ENCODE results near the gene LHX3. TPM values are rescaled to one million over a fixed set of nuclear protein-coding genes. Genes with fewer than 3 reads are reported as not detected.

Gene LHX3
- total and polyA plus RNA-seq, 2 experiments from 2014 or later = not detected

- TF ChIP-seq CTCF (IDR thresholded peaks at IDR 0.05; ENCODE audit: low read depth, low read length) = no peak
- DNase-seq (ENCODE audit: low read depth in 1 of 2, low spot score in 1 of 2) = no peak
- Histone ChIP-seq H3K36me3 (no peaks in the 10 kb centered on the region), H3K27ac (no peak overlapping the region), H3K4me1 (ENCODE audit: low read depth) (no peaks in the 10 kb centered on the region), H3K9me3 (ENCODE audit: low read depth) (no peaks in the 10 kb centered on the region), H3K4me3 (no peak overlapping the region), H3K27me3 (peaks cover 63% of the 10 kb centered on the region)
These were observed 14.7 kb downstream of the LHX3 start for GRCh38 chr9:136190237-136190601.

- no peak for TF ChIP-seq CTCF (IDR thresholded peaks at IDR 0.05; ENCODE audit: low read depth, low read length)
- no peaks in the 10 kb centered on the region for H3K4me1 ChIP-seq (ENCODE audit: low read depth)
- peaks cover 57% of the 10 kb centered on the region for H3K27me3 ChIP-seq
- H3K9me3 ChIP-seq (ENCODE audit: low read depth) = no peaks in the 10 kb centered on the region
- H3K36me3 ChIP-seq = no peaks in the 10 kb centered on the region
- no peak overlapping the region for H3K27ac ChIP-seq
- no peak overlapping the region for H3K4me3 ChIP-seq
- no peak for DNase-seq (ENCODE audit: low read depth in 1 of 2, low spot score in 1 of 2)
These were observed 15.3 kb downstream of the LHX3 start for GRCh38 chr9:136189394-136190236.

DNA sequence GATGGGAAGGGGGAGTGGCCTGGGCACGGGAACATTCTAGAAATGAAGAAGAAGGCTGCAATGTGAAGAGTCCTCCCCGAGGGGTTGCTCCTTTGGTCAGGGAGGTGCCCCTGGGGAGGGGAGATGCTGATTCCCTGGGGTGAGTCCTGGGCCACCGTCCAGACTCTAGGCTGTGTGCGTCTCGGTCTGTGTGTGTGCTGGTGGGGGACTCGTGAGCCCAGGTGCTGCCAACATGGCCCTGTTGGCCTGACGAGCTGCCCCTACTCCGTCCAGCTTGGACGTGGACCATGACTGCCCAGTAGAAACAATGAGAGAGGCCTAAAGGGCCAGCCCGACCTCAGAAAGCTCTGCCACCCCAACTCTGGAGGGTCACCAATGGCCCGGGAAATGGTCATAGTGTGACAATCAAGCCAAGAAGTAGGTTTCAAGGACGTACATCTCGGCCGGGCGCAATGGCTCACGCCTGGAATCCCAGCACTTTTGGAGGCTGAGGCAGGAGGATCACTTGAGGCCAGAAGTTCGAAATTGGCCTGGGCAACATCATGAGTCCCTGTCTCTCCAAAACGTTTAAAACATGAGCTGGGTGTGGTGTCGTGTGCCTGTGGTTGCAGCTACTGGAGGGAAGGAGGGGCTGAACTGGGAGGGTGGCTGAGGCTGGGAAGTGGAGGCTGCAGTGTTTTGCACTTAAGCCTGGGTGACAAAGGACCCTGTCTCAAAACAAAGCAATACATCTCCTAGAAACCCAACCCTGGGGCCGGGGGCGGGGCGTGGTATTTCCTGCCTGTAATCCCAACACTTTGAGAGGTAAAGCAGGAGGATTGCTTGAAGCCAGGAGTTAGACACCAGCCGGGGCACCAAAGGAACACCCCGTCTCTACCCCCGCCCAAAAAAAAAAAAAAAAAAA is 17.0 kb downstream of the LHX3 start:
- peaks cover 40% of the 10 kb centered on the region for H3K27me3 ChIP-seq
- H3K9me3 ChIP-seq (ENCODE audit: low read depth) = no peaks in the 10 kb centered on the region
- DNase-seq (ENCODE audit: low read depth in 1 of 2, low spot score in 1 of 2) = no peak
- TF ChIP-seq CTCF (IDR thresholded peaks at IDR 0.05; ENCODE audit: low read depth, low read length) = no peak
- no peaks in the 10 kb centered on the region for H3K4me1 ChIP-seq (ENCODE audit: low read depth)
- H3K36me3 ChIP-seq = no peaks in the 10 kb centered on the region
- H3K4me3 ChIP-seq = no peak overlapping the region
- H3K27ac ChIP-seq = no peak overlapping the region

GRCh38 chr9:136187197-136187596 is 17.7 kb downstream of the LHX3 start:
- TF ChIP-seq CTCF (IDR thresholded peaks at IDR 0.05; ENCODE audit: low read depth, low read length) = no peak
- Histone ChIP-seq H3K4me1 (ENCODE audit: low read depth) (no peaks in the 10 kb centered on the region), H3K4me3 (no peak overlapping the region), H3K9me3 (ENCODE audit: low read depth) (no peaks in the 10 kb centered on the region), H3K36me3 (no peaks in the 10 kb centered on the region), H3K27me3 (peaks cover 33% of the 10 kb centered on the region), H3K27ac (no peak overlapping the region)
- no peak for DNase-seq (ENCODE audit: low read depth in 1 of 2, low spot score in 1 of 2)

- Histone ChIP-seq H3K27ac (no peak overlapping the region), H3K4me3 (no peak overlapping the region), H3K27me3 (peaks cover 25% of the 10 kb centered on the region), H3K36me3 (no peaks in the 10 kb centered on the region), H3K9me3 (ENCODE audit: low read depth) (no peaks in the 10 kb centered on the region), H3K4me1 (ENCODE audit: low read depth) (no peaks in the 10 kb centered on the region)
- no peak for DNase-seq (ENCODE audit: low read depth in 1 of 2, low spot score in 1 of 2)
- TF ChIP-seq CTCF (IDR thresholded peaks at IDR 0.05; ENCODE audit: low read depth, low read length) = no peak
These were observed 18.5 kb downstream of the LHX3 start for GRCh38 chr9:136186386-136186785.
